Smooth muscle cell (in vitro differentiated cells): ENCODE measurements around the gene KHDC1. TPM values are rescaled to one million over a fixed set of nuclear protein-coding genes. Genes with fewer than 3 reads are reported as not detected.
A peak's percentile ranks its signal among the peaks of the same experiment; 100 is the strongest.
"Not testable (repeated sequence)": the region's sequence is repeated elsewhere in the genome, so short reads cannot be mapped to it uniquely, and the experiment has no call there.

Experiments used
- DNase-seq: peaks from one replicate; lab custom pipeline; 2025; ENCODE audit not compliant: unreplicated experiment; lab: John Stamatoyannopoulos, UW
- H2AFZ ChIP-seq: fragments of 200-600 bp; sonication (generic); 2 replicates; pipeline ENCODE4 v1.6.0; 2016; ENCODE audit warnings: antibody characterized with exemption, low read depth, mild to moderate bottlenecking
- H3F3A ChIP-seq: fragments of 200-600 bp; sonication (generic); 2 replicates; pipeline ENCODE4 v1.6.0; 2017; ENCODE audit warnings: antibody characterized with exemption, low read depth
- H3K27ac ChIP-seq: fragments of 200-600 bp; sonication (generic); 2 replicates; pipeline ENCODE4 v1.5.1; 2016; ENCODE audit warnings: low read depth, mild to moderate bottlenecking
- H3K27me3 ChIP-seq: fragments of 200-600 bp; sonication (generic); 2 replicates; pipeline ENCODE4 v1.6.1; 2016; ENCODE audit warnings: low read depth, mild to moderate bottlenecking
- H3K36me3 ChIP-seq: fragments of 200-600 bp; sonication (generic); 2 replicates; pipeline ENCODE4 v1.5.1; 2016; ENCODE audit warnings: low read depth
- H3K4me1 ChIP-seq: fragments of 200-600 bp; sonication (generic); 2 replicates; pipeline ENCODE4 v1.5.1; 2016; ENCODE audit warnings: low read depth
- H3K4me2 ChIP-seq: fragments of 200-600 bp; sonication (generic); 2 replicates; pipeline ENCODE4 v1.6.0; 2016; ENCODE audit warnings: mild to moderate bottlenecking
- H3K4me3 ChIP-seq: fragments of 200-600 bp; sonication (generic); 2 replicates; pipeline ENCODE4 v1.5.1; 2016; ENCODE audit warnings: mild to moderate bottlenecking
- H3K79me2 ChIP-seq: fragments of 200-600 bp; sonication (generic); 2 replicates; pipeline ENCODE4 v1.6.0; 2016; ENCODE audit warnings: low read depth, mild to moderate bottlenecking
- H3K9ac ChIP-seq: fragments of 200-600 bp; sonication (generic); 2 replicates; pipeline ENCODE4 v1.6.0; 2016; ENCODE audit warnings: low read depth
- H3K9me3 ChIP-seq: fragments of 200-600 bp; sonication (generic); replicated peaks from 2 replicates; pipeline ENCODE4 v1.5.1; 2016; ENCODE audit warnings: low read depth
- H4K20me1 ChIP-seq: fragments of 200-600 bp; sonication (generic); 2 replicates; pipeline ENCODE4 v1.6.0; 2016; ENCODE audit warnings: low read depth
- WGBS: methylation state at CpG from one replicate; pipeline ENCODE4 v1.1.7; 2016; ENCODE audit warnings: low lambda C conversion rate; 5-methylcytosine and 5-hydroxymethylcytosine counted together
- polyA plus RNA-seq: library from polyadenylated mRNA; unstranded; fragments of >200 nt; fragmentation: Nextera tagmentation; extraction: Ambion mirVana; gene quantifications from 2 replicates; pipeline ENCODE4 v1.2.1, GENCODE V29; 2016
- total RNA-seq: library from RNA; depleted of rRNA; stranded (reverse); fragments of >200 nt; gene quantifications from 2 replicates; pipeline ENCODE4 v1.2.3, GENCODE V29; 2014
- TF ChIP-seq, protein P1 (sequence below): fragments of 200-600 bp; sonication (generic); IDR thresholded peaks from 2 replicates; pipeline ENCODE4 v1.5.1; 2017; ENCODE audit warnings: borderline replicate concordance, mild to moderate bottlenecking, antibody characterized with exemption; ENCODE audit not compliant: insufficient read depth, poor library complexity, severe bottlenecking

The KHDC1 gene
- total and polyA plus RNA-seq, 2 experiments from 2014 or later: 1.6 to 8.0 TPM

DNA sequence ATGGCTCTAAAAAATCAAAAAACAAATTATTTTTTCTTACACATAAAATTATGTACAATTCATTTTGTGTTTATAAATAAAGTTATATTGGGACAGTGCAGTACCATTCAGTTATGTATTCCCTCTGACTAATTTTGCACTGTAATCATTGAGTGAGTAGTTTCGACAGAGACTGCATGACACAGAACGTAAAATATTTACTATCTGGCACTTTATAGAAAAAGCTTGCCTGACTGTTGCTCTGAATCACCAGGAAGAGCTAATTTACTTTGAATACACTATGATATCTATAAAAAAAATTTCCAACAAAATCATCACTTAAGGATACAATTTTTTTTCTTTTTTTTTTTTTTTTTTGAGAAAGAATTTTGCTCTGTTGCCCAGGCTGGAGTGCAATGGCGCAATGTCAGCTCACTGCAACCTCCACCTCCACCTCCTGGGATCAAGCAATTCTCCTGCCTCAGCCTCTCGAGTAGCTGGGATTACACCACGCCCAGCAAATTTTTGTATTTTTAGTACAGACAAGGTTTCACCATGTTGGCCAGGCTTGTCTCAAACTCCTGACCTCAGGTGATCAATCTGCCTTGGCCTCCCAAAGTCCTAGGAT lies 26.7 kb downstream of the KHDC1 start:
- Histone ChIP-seq H3F3A (no peaks in the 10 kb centered on the region), H3K36me3 (no peaks in the 10 kb centered on the region), H2AFZ (no peak overlapping the region), H3K9me3 (no peaks in the 10 kb centered on the region), H3K4me2 (no peak overlapping the region), H3K4me1 (no peaks in the 10 kb centered on the region), H3K27me3 (no peaks in the 10 kb centered on the region), H3K4me3 (no peak overlapping the region), H3K27ac (peak overlapping the region; percentile 57), H4K20me1 (no peaks in the 10 kb centered on the region), H3K79me2 (no peaks in the 10 kb centered on the region), H3K9ac (no peak overlapping the region)
- DNase-seq: no peak
- 45% methylated on average over 5 of the region's 5 CpGs for WGBS
- TF ChIP-seq, protein P1, sequence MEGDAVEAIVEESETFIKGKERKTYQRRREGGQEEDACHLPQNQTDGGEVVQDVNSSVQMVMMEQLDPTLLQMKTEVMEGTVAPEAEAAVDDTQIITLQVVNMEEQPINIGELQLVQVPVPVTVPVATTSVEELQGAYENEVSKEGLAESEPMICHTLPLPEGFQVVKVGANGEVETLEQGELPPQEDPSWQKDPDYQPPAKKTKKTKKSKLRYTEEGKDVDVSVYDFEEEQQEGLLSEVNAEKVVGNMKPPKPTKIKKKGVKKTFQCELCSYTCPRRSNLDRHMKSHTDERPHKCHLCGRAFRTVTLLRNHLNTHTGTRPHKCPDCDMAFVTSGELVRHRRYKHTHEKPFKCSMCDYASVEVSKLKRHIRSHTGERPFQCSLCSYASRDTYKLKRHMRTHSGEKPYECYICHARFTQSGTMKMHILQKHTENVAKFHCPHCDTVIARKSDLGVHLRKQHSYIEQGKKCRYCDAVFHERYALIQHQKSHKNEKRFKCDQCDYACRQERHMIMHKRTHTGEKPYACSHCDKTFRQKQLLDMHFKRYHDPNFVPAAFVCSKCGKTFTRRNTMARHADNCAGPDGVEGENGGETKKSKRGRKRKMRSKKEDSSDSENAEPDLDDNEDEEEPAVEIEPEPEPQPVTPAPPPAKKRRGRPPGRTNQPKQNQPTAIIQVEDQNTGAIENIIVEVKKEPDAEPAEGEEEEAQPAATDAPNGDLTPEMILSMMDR: no peak

DNA sequence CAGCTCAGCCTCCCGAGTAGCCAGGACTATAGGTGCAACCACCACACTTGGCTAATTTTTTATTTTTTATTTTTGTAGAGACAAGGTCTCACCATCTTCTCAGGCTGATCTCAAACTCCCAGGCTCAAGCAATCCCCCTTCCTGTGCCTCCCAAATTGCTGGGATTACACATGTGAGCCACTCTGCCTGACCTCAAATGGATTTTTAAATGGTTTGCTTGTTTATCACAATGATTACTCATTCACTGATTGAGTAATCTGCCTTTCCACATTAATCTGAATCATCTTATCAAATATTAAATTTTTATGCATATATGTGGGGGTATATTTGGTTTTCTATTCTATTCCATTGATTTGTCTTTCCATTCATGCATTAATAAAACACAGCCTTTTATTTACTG lies 28.3 kb downstream of the KHDC1 start:
- no peak for DNase-seq
- Histone ChIP-seq H3K79me2 (no peaks in the 10 kb centered on the region), H3K27ac (no peak overlapping the region), H3K36me3 (no peaks in the 10 kb centered on the region), H3K27me3 (no peaks in the 10 kb centered on the region), H3K9ac (no peak overlapping the region), H3F3A (no peaks in the 10 kb centered on the region), H4K20me1 (no peaks in the 10 kb centered on the region), H3K4me3 (no peak overlapping the region), H3K4me1 (no peaks in the 10 kb centered on the region), H3K9me3 (no peaks in the 10 kb centered on the region), H3K4me2 (no peak overlapping the region), H2AFZ (no peak overlapping the region)
- TF ChIP-seq, protein P1: no peak
- WGBS: 95% methylated on average over 1 of the region's 1 CpG

DNA sequence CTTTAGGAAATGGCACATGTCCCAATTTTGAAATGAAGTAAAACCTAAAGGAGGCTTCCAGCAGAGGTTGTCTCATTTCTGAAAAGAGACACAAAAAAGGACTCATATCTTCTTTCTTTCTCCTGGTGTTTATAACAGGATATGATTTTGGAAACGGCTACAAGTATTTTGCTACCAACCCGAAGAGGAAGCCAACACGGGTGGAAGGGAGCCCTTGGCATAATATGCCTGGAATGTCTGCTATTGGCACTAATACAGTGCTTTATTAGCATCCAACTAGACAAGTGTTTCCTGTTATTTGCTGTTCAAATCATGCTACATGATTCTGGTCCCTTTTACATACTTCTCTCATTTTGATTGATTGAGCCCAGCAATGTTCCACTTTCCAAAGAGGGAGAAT lies 29.0 kb downstream of the KHDC1 start:
- not testable (repeated sequence) for H3F3A ChIP-seq, H3K9me3 ChIP-seq, H3K79me2 ChIP-seq, H3K4me2 ChIP-seq, H2AFZ ChIP-seq, H3K36me3 ChIP-seq, H3K27me3 ChIP-seq, H3K27ac ChIP-seq, DNase-seq, H3K4me1 ChIP-seq, H3K9ac ChIP-seq, H4K20me1 ChIP-seq, H3K4me3 ChIP-seq
- WGBS: 88% methylated on average over 3 of the region's 3 CpGs

DNA sequence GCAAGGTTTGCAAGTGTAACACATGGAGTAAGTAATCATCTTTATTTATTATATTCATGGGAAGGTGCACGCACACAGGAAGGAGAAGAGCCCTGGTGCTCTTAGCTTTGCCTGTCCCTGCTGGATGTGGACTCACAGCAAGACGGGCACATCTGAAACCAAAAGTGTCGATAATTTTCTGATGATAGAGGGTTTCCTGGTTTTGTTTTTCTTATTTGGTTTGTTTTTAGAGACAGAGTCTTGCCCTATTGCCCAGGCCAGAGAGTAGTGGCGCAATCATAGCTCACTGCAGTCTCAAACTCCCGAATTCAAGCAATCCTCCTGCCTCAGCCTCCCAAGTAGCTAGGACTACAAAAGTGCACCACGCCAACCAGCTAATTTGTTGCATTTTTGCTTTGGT lies 29.9 kb downstream of the KHDC1 start:
- no peak for DNase-seq
- no peaks in the 10 kb centered on the region for H3F3A ChIP-seq
- H3K27me3 ChIP-seq: no peaks in the 10 kb centered on the region
- H3K4me1 ChIP-seq: no peaks in the 10 kb centered on the region
- no peaks in the 10 kb centered on the region for H3K9me3 ChIP-seq
- TF ChIP-seq, protein P1: no peak
- WGBS: 92% methylated on average over 6 of the region's 6 CpGs
- no peaks in the 10 kb centered on the region for H4K20me1 ChIP-seq
- no peaks in the 10 kb centered on the region for H3K79me2 ChIP-seq
- H3K36me3 ChIP-seq: no peaks in the 10 kb centered on the region
- no peak overlapping the region for H3K27ac ChIP-seq
- no peak overlapping the region for H2AFZ ChIP-seq
- H3K4me3 ChIP-seq: no peak overlapping the region
- no peak overlapping the region for H3K4me2 ChIP-seq
- no peak overlapping the region for H3K9ac ChIP-seq
